HEK293 (cell line): ENCODE results near the gene ARG1.
A peak's percentile ranks its signal among the peaks of the same experiment; 100 is the strongest.

Experiments
- ATF2 ChIP-seq: fragments of 450-650 bp; formaldehyde crosslinking; IDR thresholded peaks from 2 replicates; pipeline ENCODE4 v1.5.1; 2016; ENCODE audit warnings: missing biosample characterization, missing genetic modification characterization, low read depth
- EGR2 ChIP-seq: fragments of 450-650 bp; formaldehyde crosslinking; IDR thresholded peaks from 2 replicates; pipeline ENCODE4 v1.5.1; 2016; ENCODE audit warnings: low read depth, missing biosample characterization, missing genetic modification characterization
- GFI1B ChIP-seq: fragments of 450-650 bp; formaldehyde crosslinking; IDR thresholded peaks from 2 replicates; pipeline ENCODE4 v1.5.1; 2016; ENCODE audit warnings: missing biosample characterization, missing genetic modification characterization
- HOXC10 ChIP-seq: sonication (generic); formaldehyde crosslinking; IDR thresholded peaks from 2 replicates; pipeline ENCODE4 v1.8.1; 2023; ENCODE audit warnings: mild to moderate bottlenecking, missing genetic modification reagents
- KLF10 ChIP-seq: fragments of 450-650 bp; IDR thresholded peaks from 2 replicates; pipeline ENCODE4 v1.5.1; 2018; ENCODE audit warnings: missing biosample characterization, mild to moderate bottlenecking, missing genetic modification characterization
- KLF8 ChIP-seq: fragments of 450-650 bp; formaldehyde crosslinking; IDR thresholded peaks from 2 replicates; pipeline ENCODE4 v1.5.1; 2016; ENCODE audit warnings: missing biosample characterization, missing genetic modification characterization
- SP7 ChIP-seq: fragments of 450-650 bp; formaldehyde crosslinking; IDR thresholded peaks from 2 replicates; pipeline ENCODE4 v1.5.1; 2016; ENCODE audit warnings: missing biosample characterization, missing genetic modification characterization
- ZBTB20 ChIP-seq: fragments of 450-650 bp; formaldehyde crosslinking; IDR thresholded peaks from 2 replicates; pipeline ENCODE4 v1.5.1; 2016; ENCODE audit warnings: missing biosample characterization, missing genetic modification characterization
- ZFHX2 ChIP-seq: fragments of 450-650 bp; formaldehyde crosslinking; conservative IDR thresholded peaks from 2 replicates; pipeline ENCODE4 v1.5.1; 2016; ENCODE audit warnings: missing biosample characterization, missing genetic modification characterization
- ZNF112 ChIP-seq: fragments of 450-650 bp; formaldehyde crosslinking; IDR thresholded peaks from 2 replicates; pipeline ENCODE4 v1.5.0; 2017; ENCODE audit warnings: missing biosample characterization, missing genetic modification characterization
- ZNF133 ChIP-seq: fragments of 450-650 bp; formaldehyde crosslinking; IDR thresholded peaks from 2 replicates; pipeline ENCODE4 v1.5.1; 2016; ENCODE audit warnings: missing biosample characterization, missing genetic modification characterization
- ZNF138 ChIP-seq: fragments of 450-650 bp; formaldehyde crosslinking; IDR thresholded peaks from 2 replicates; pipeline ENCODE4 v1.5.1; 2016; ENCODE audit warnings: missing biosample characterization, missing genetic modification characterization, borderline replicate concordance
- ZNF184 ChIP-seq: fragments of 450-650 bp; IDR thresholded peaks from 2 replicates; pipeline ENCODE4 v1.5.1; 2018; ENCODE audit warnings: missing biosample characterization, mild to moderate bottlenecking, missing genetic modification characterization
- ZNF202 ChIP-seq: fragments of 450-650 bp; formaldehyde crosslinking; IDR thresholded peaks from 2 replicates; pipeline ENCODE4 v1.5.1; 2016; ENCODE audit warnings: missing biosample characterization, missing genetic modification characterization, borderline replicate concordance
- ZNF248 ChIP-seq: fragments of 450-650 bp; formaldehyde crosslinking; IDR thresholded peaks from 2 replicates; pipeline ENCODE4 v1.5.1; 2017; ENCODE audit warnings: missing biosample characterization, missing genetic modification characterization
- ZNF292 ChIP-seq: fragments of 450-650 bp; formaldehyde crosslinking; IDR thresholded peaks from 2 replicates; pipeline ENCODE4 v1.5.1; 2016; ENCODE audit warnings: low read depth, missing biosample characterization, missing genetic modification characterization, borderline replicate concordance
- ZNF311 ChIP-seq: fragments of 450-650 bp; formaldehyde crosslinking; IDR thresholded peaks from 2 replicates; pipeline ENCODE4 v1.5.1; 2017; ENCODE audit warnings: missing biosample characterization, missing genetic modification characterization, borderline replicate concordance
- ZNF366 ChIP-seq: fragments of 450-650 bp; formaldehyde crosslinking; conservative IDR thresholded peaks from 2 replicates; pipeline ENCODE4 v1.5.1; 2016; ENCODE audit warnings: missing biosample characterization, missing genetic modification characterization
- ZNF518A ChIP-seq: fragments of 450-650 bp; formaldehyde crosslinking; conservative IDR thresholded peaks from 2 replicates; pipeline ENCODE4 v1.5.1; 2016; ENCODE audit warnings: low read depth, missing biosample characterization, missing genetic modification characterization
- ZNF549 ChIP-seq: fragments of 450-650 bp; IDR thresholded peaks from 2 replicates; pipeline ENCODE4 v1.5.1; 2018; ENCODE audit warnings: missing biosample characterization, missing genetic modification characterization, mild to moderate bottlenecking, inconsistent platforms, moderate library complexity
- ZNF660 ChIP-seq: fragments of 450-650 bp; IDR thresholded peaks from 2 replicates; pipeline ENCODE4 v1.5.1; 2018; ENCODE audit warnings: missing biosample characterization, mild to moderate bottlenecking, missing genetic modification characterization
- ZNF707 ChIP-seq: fragments of 450-650 bp; formaldehyde crosslinking; IDR thresholded peaks from 2 replicates; pipeline ENCODE4 v1.5.1; 2016; ENCODE audit warnings: missing biosample characterization, missing genetic modification characterization
- ZSCAN23 ChIP-seq: fragments of 450-650 bp; formaldehyde crosslinking; IDR thresholded peaks from 2 replicates; pipeline ENCODE4 v1.5.1; 2016; ENCODE audit warnings: missing biosample characterization, missing genetic modification characterization
- TF ChIP-seq, protein P1 (sequence below): fragments of 450-650 bp; formaldehyde crosslinking; IDR thresholded peaks from 2 replicates; pipeline ENCODE4 v1.5.1; 2016; ENCODE audit warnings: missing biosample characterization, missing genetic modification characterization
- TF ChIP-seq, protein P2 (sequence below): fragments of 450-650 bp; formaldehyde crosslinking; IDR thresholded peaks from 2 replicates; pipeline ENCODE4 v1.5.1; 2017; ENCODE audit warnings: missing biosample characterization, missing genetic modification characterization
- TF ChIP-seq, protein P3 (sequence below): fragments of 450-650 bp; formaldehyde crosslinking; IDR thresholded peaks from 2 replicates; pipeline ENCODE4 v1.5.1; 2016; ENCODE audit warnings: missing biosample characterization, missing genetic modification characterization
- TF ChIP-seq, protein P4 (sequence below): IDR thresholded peaks from 2 replicates; pipeline ENCODE4 v1.6.1; 2011; ENCODE audit warnings: mild to moderate bottlenecking, low read depth, low read length, borderline replicate concordance

ARG1 gene

DNA sequence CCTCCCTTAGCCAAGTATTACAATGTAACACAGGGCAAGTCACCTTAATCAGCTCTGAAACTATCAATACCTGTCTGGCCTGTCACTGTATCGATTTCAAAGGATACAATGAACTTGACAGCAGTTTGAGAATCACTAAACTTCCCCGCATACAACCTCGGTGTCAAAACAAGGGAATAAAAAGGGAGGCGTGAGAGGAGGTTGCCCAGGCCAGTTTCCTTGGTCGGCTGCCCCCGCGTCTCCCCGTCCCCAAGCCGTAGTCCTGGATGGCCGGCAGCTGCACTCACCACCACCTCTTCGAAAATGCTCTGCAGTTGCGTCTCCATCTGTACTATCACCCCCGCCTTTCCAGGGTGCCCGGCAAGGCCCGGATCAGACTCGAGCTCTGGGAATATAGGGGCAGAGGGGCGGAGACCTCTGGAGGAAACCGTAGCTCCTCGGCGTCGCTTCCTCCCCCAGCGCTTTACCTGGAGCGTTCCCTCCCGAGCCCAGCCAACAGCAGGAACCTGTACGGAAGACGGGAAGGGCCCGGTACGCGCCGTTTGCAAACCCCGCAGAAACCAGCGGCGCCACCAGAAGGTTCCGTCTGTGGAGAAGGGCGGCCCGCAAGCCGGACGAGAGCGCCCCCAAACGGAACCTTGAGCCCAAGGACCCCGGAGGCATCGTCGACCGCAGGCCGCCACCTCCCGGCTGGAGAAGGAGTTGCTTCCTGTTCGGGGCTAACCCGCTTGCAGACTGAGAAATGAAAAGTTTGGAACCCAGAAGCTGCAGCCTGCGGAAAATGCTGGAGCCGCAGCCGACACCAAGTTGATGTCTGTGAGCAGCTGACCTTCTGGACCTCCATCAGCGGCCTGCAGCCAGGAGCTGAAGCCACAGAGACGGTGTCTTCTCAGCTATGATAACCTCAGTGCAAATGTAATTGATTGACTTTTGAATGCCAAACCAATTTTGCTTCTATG is 55.0 kb downstream of the ARG1 start, which contains the start of gene MED23 (continued):
- TF ChIP-seq, protein P1, sequence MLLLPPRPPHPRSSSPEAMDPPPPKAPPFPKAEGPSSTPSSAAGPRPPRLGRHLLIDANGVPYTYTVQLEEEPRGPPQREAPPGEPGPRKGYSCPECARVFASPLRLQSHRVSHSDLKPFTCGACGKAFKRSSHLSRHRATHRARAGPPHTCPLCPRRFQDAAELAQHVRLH (tag by site-specific recombination) = peak; percentile 97
- TF ChIP-seq ZFHX2 (tag by site-specific recombination) (peak; percentile 26), ZNF202 (tag by site-specific recombination) (no peak), ZNF518A (tag by site-specific recombination) (peak; percentile 95), ZBTB20 (tag by site-specific recombination) (peak; percentile 86), ZNF549 (tag by site-specific recombination) (peak; percentile 57; the same call in 1 of the 2 replicates), ZNF248 (tag by site-specific recombination) (no peak), EGR2 (peak; percentile 46; the same call in 1 of the 2 replicates), KLF8 (peak; percentile 98), ZSCAN23 (peak; percentile 96), ZNF366 (tag by site-specific recombination) (peak; percentile 93), ZNF138 (tag by site-specific recombination) (no peak), SP7 (peak; percentile 96), ZNF292 (no peak), HOXC10 (CRISPR knock-in tag) (no peak), ZNF707 (tag by site-specific recombination) (no peak), GFI1B (tag by site-specific recombination) (peak; percentile 72; the same call in 1 of the 2 replicates), ZNF112 (tag by site-specific recombination) (no peak), ATF2 (tag by site-specific recombination) (no peak), KLF10 (tag by site-specific recombination) (peak; percentile 79; the same call in 1 of the 2 replicates), ZNF133 (no peak; the same call in 1 of the 2 replicates), ZNF660 (tag by site-specific recombination) (peak; percentile 100), ZNF311 (tag by site-specific recombination) (no peak), ZNF184 (peak; percentile 91)
- TF ChIP-seq, protein P2, sequence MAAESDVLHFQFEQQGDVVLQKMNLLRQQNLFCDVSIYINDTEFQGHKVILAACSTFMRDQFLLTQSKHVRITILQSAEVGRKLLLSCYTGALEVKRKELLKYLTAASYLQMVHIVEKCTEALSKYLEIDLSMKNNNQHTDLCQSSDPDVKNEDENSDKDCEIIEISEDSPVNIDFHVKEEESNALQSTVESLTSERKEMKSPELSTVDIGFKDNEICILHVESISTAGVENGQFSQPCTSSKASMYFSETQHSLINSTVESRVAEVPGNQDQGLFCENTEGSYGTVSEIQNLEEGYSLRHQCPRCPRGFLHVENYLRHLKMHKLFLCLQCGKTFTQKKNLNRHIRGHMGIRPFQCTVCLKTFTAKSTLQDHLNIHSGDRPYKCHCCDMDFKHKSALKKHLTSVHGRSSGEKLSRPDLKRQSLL (tag by site-specific recombination) = peak; percentile 94
- TF ChIP-seq, protein P3, sequence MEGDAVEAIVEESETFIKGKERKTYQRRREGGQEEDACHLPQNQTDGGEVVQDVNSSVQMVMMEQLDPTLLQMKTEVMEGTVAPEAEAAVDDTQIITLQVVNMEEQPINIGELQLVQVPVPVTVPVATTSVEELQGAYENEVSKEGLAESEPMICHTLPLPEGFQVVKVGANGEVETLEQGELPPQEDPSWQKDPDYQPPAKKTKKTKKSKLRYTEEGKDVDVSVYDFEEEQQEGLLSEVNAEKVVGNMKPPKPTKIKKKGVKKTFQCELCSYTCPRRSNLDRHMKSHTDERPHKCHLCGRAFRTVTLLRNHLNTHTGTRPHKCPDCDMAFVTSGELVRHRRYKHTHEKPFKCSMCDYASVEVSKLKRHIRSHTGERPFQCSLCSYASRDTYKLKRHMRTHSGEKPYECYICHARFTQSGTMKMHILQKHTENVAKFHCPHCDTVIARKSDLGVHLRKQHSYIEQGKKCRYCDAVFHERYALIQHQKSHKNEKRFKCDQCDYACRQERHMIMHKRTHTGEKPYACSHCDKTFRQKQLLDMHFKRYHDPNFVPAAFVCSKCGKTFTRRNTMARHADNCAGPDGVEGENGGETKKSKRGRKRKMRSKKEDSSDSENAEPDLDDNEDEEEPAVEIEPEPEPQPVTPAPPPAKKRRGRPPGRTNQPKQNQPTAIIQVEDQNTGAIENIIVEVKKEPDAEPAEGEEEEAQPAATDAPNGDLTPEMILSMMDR (tag by site-specific recombination) = peak; percentile 100
- TF ChIP-seq, protein P4, sequence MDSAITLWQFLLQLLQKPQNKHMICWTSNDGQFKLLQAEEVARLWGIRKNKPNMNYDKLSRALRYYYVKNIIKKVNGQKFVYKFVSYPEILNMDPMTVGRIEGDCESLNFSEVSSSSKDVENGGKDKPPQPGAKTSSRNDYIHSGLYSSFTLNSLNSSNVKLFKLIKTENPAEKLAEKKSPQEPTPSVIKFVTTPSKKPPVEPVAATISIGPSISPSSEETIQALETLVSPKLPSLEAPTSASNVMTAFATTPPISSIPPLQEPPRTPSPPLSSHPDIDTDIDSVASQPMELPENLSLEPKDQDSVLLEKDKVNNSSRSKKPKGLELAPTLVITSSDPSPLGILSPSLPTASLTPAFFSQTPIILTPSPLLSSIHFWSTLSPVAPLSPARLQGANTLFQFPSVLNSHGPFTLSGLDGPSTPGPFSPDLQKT = no peak
